ENCODE data around the gene PPP1R1B.
A peak's percentile ranks its signal among the peaks of the same experiment; 100 is the strongest.

GRCh38 chr17:39671651-39672521, 45.1 kb downstream of the PPP1R1B start:
- peak; percentile 51 for TF ChIP-seq CTCF (IDR thresholded peaks at IDR 0.05; ENCODE audit: poor library complexity, severe bottlenecking)
- TF ChIP-seq REST (IDR thresholded peaks at IDR 0.05; ENCODE audit: borderline replicate concordance), result no peak
- no peak for TF ChIP-seq TAF1 (IDR thresholded peaks at IDR 0.05; ENCODE audit: low read depth)
- no peak for TF ChIP-seq POLR2AphosphoS5 (IDR thresholded peaks at IDR 0.05)
- peak; percentile 40 for TF ChIP-seq RAD21 (conservative IDR thresholded peaks at IDR 0.05)
